Sigmoid colon (tissue), 7 donors: ENCODE measurements around the gene INSIG1. TPM values are rescaled to one million over a fixed set of nuclear protein-coding genes. Genes with fewer than 3 reads are reported as not detected.

Experiments used
- DNase-seq: peaks from one replicate; pipeline ENCODE4 v3.0.0-alpha.2; 2019
- H3K27ac ChIP-seq, 4 donors: fragments of 200-600 bp; sonication (generic); one replicate each; pipeline ENCODE4 v1.5.1; 2016 to 2019; ENCODE audit warnings: mild to moderate bottlenecking in 1 of 4
- H3K27me3 ChIP-seq, 3 donors: fragments of 200-600 bp; sonication (generic); one replicate each; pipeline ENCODE4 v1.5.1; 2019; ENCODE audit warnings: mild to moderate bottlenecking in 1 of 3
- H3K36me3 ChIP-seq, 4 donors: fragments of 200-600 bp; sonication (generic); one replicate each; pipeline ENCODE4 v1.5.1; 2016 to 2019
- H3K4me1 ChIP-seq, 4 donors: fragments of 200-600 bp; sonication (generic); one replicate each; pipeline ENCODE4 v1.5.1; 2017 to 2019
- H3K4me3 ChIP-seq, 4 donors: fragments of 200-600 bp; sonication (generic); one replicate each; pipeline ENCODE4 v1.5.1; 2017 to 2019; ENCODE audit warnings: mild to moderate bottlenecking in 2 of 4, moderate library complexity in 1 of 4
- H3K9me3 ChIP-seq, 4 donors: fragments of 200-600 bp in 3 of 4; sonication (generic) in 3 of 4; one replicate each; pipeline versions ENCODE4 v1.5.1 to v1.6.1; 2013 to 2019
- EP300 ChIP-seq, 4 donors: sonication (generic); formaldehyde crosslinking; IDR thresholded peaks; one replicate each; pipeline ENCODE4 v1.6.1; 2017; ENCODE audit warnings: antibody characterized with exemption in 4 of 4
- POLR2A ChIP-seq, 2 donors: fragments of 450-650 bp; IDR thresholded peaks; one replicate each; pipeline ENCODE4 v1.6.1; 2016; ENCODE audit warnings: antibody characterized with exemption in 2 of 2, mild to moderate bottlenecking in 2 of 2, moderate library complexity in 2 of 2
- POLR2AphosphoS5 ChIP-seq, 4 donors: sonication (generic); formaldehyde crosslinking; IDR thresholded peaks; one replicate each; pipeline ENCODE4 v1.6.1; 2017; ENCODE audit warnings: antibody characterized with exemption in 4 of 4
- WGBS, 2 donors: extraction: QIAGEN DNeasy Blood & Tissue Kit; methylation state at CpG; one replicate each; pipeline ENCODE4 v1.1.7; 2013; 5-methylcytosine and 5-hydroxymethylcytosine counted together
- intact Hi-C: fragments of 100-400 bp; cut with DNase I; formaldehyde crosslinking; loops from one replicate; pipeline ENCODE4 v1.15.1; 2023
- polyA plus RNA-seq, 3 donors: library from polyadenylated mRNA; stranded (reverse); fragments of 200-250 nt; gene quantifications; one replicate each; pipeline ENCODE4 v1.2.3, GENCODE V29; 2013
- total RNA-seq, 4 donors: library from RNA; depleted of rRNA; stranded (reverse); fragments of >200 nt; gene quantifications; one replicate each; pipeline ENCODE4 v1.1.0, GENCODE V29; 2016
- TF ChIP-seq, protein P1 (sequence below), 4 experiments: fragments of 450-650 bp in 3 of 4; fragments of 200-600 bp in 1 of 4; IDR thresholded peaks; one replicate each; pipeline ENCODE4 v1.5.1; 2016 to 2019; ENCODE audit warnings: antibody characterized with exemption in 4 of 4, mild to moderate bottlenecking in 3 of 4, moderate library complexity in 2 of 4
- donor health status: healthy with polysubstance abuse.
- donor health status: Bipolar disorder and iron deficiency.
- donor health status: healthy.

INSIG1 gene
- total and polyA plus RNA-seq, 7 donors, result 22.2 to 102 (median 39.1) TPM

DNA sequence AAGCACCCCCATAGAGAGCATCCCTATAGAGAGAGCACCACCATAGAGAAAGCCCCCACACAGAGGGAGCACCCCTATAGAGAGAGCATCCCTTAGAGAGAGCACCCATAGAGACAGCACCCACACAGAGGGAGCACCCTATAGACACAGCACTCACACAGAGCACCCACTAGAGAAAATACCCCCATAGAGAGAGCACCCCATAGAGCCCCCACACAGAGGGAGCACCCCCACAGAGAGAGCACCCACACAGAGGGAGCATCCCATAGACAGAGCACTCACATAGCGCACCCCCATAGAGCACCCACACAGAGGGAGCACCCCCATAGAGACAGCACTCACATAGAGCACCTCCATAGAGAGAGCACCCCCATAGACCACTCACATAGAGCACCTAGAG is 48.6 kb downstream of the INSIG1 start:
- no peak for DNase-seq
- no peak overlapping the region for H3K27ac ChIP-seq
- H3K9me3 ChIP-seq, result no peaks in the 10 kb centered on the region
- peaks cover 4 to 34% (median 19%) of the 10 kb centered on the region in 3 donors for H3K27me3 ChIP-seq
- 93 to 98% methylated on average over 1 of the region's 1 CpG for WGBS, 2 donors
- no peak overlapping the region for H3K4me3 ChIP-seq
- TF ChIP-seq POLR2AphosphoS5 (IDR thresholded peaks at IDR 0.05) (no peak), EP300 (IDR thresholded peaks at IDR 0.05) (no peak), POLR2A (IDR thresholded peaks at IDR 0.05) (no peak)
- TF ChIP-seq, protein P1, sequence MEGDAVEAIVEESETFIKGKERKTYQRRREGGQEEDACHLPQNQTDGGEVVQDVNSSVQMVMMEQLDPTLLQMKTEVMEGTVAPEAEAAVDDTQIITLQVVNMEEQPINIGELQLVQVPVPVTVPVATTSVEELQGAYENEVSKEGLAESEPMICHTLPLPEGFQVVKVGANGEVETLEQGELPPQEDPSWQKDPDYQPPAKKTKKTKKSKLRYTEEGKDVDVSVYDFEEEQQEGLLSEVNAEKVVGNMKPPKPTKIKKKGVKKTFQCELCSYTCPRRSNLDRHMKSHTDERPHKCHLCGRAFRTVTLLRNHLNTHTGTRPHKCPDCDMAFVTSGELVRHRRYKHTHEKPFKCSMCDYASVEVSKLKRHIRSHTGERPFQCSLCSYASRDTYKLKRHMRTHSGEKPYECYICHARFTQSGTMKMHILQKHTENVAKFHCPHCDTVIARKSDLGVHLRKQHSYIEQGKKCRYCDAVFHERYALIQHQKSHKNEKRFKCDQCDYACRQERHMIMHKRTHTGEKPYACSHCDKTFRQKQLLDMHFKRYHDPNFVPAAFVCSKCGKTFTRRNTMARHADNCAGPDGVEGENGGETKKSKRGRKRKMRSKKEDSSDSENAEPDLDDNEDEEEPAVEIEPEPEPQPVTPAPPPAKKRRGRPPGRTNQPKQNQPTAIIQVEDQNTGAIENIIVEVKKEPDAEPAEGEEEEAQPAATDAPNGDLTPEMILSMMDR (IDR thresholded peaks at IDR 0.05), result no peak
- H3K4me1 ChIP-seq, result peaks cover 0 to 11% (median 10%) of the 10 kb centered on the region in 4 donors
- intact Hi-C loops, result loop anchor here (10.0 kb wide), 1 partner anchor 341 kb away; the partner anchor contains the start of gene PAXIP1
- no peaks in the 10 kb centered on the region for H3K36me3 ChIP-seq

DNA sequence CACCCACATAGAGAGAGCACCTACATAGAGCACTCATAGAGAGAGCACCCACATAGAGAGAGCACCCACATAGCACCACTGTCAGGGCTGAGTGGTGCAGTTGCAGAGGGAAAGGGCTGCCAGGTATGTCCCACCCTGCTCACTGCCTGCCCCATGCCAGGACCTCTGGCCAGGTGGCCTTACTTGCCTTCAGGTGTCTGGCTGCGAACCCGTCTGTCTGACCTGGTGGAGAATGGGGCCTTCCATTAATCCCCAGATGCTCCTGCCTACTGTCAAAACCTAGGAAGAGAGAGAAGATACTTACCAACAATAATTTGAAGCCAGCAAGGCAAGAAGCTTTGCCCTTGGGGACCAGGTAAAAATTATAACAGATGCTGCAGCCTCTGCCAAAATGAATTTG is 51.1 kb downstream of the INSIG1 start:
- no peak for DNase-seq
- Histone ChIP-seq H3K27ac (no peak overlapping the region), H3K4me3 (no peak overlapping the region), H3K36me3 (no peaks in the 10 kb centered on the region), H3K27me3 (peaks cover 4 to 52% (median 29%) of the 10 kb centered on the region in 3 donors), H3K9me3 (no peaks in the 10 kb centered on the region), H3K4me1 (peaks cover 0 to 11% (median 10%) of the 10 kb centered on the region in 4 donors)
- intact Hi-C loops, result loop anchor here (10.0 kb wide), 1 partner anchor 344 kb away; the partner anchor contains the start of gene PAXIP1
- WGBS, 2 donors, result 78 to 91% methylated on average over 2 of the region's 2 CpGs
- TF ChIP-seq, protein P1 (IDR thresholded peaks at IDR 0.05), result no peak
- TF ChIP-seq EP300 (IDR thresholded peaks at IDR 0.05) (no peak), POLR2A (IDR thresholded peaks at IDR 0.05) (no peak), POLR2AphosphoS5 (IDR thresholded peaks at IDR 0.05) (no peak)

DNA sequence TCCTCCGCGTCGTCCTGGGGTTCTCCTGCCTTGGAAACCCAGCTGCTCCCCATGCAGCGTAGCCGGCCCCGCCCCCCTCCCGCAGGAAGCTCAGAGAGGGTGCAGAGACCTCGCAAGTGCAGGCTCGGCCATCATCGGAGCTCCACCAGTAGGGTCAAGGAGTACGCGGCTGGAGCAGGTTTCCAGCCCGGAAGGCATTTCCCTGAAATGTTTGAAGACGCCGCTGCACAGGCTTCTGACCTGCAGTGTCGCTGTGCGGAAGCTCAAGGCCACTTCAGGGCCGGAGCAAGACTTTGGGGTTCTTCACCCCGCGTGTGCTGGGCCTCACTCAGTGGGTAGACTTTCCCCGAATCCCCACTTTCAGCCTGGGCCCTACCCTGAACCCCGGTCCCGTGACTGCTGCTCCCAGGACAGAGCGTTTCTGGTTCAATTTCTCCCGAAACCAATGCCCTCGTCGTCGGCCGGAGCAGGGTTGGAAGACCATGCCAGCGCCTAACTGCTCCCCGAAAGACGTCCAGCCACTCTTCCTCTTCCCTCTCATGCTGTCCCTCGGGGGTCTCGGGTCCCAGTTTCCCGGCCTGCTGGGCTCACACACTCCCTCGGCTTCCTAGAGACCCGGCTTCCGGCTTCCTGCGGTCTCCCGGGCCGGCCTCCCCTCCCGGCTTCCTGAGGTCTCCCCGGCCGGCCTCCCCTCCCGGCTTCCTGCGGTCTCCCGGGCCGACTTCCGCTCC is 52.1 kb downstream of the INSIG1 start:
- no peak for TF ChIP-seq EP300 (IDR thresholded peaks at IDR 0.05)
- TF ChIP-seq POLR2AphosphoS5 (IDR thresholded peaks at IDR 0.05), result no peak
- TF ChIP-seq, protein P1 (IDR thresholded peaks at IDR 0.05), result no peak
- TF ChIP-seq POLR2A (IDR thresholded peaks at IDR 0.05), result no peak
- 59 to 60% methylated on average over 49 of the region's 49 CpGs for WGBS, 2 donors
- H3K9me3 ChIP-seq, result no peaks in the 10 kb centered on the region
- intact Hi-C loops, result loop anchor here (10.0 kb wide), 1 partner anchor 345 kb away; the partner anchor contains the start of gene PAXIP1
- peaks cover 0 to 6% (median 6%) of the 10 kb centered on the region in 4 donors for H3K4me1 ChIP-seq
- H3K4me3 ChIP-seq, result no peak overlapping the region
- H3K27me3 ChIP-seq, result peaks cover 4 to 46% (median 29%) of the 10 kb centered on the region in 3 donors
- no peaks in the 10 kb centered on the region for H3K36me3 ChIP-seq
- no peak for DNase-seq
- no peak overlapping the region for H3K27ac ChIP-seq

DNA sequence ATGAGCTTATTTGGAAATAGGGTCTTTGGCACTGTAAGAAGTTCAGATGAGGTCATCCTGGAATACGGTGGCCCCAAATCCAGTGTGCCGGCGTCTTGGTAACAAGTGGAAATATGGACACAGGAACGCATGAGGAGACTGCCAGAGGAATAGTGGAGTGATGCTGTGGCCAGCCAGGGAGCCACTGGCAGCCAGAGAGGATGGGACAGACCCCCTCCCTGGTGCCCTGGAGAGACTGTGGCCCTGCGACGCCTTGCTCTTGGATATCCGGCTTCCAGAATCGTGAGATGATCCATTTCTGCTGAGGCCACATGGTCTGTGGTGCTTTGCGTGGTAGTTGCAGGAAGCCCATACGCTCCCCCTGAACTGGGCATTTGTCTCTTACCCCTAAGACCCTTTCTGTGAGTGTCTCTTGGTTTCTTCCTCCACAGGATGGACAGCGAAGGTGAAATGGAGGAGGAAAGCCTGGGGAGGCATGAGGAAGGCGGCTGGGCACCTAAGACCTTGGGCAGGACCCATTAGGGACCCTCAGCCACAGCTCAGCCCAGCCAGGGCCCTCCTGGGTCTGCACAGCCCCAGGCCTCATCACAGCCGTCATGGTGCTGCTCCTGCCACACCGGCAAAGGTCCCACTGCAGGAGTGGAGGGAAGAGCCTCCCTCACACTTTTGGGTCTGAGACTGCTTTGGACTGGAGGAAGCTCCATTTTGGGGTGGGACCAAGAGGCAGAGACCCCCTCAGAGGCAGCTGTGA is 53.6 kb downstream of the INSIG1 start:
- no peaks in the 10 kb centered on the region for H3K4me1 ChIP-seq
- TF ChIP-seq, protein P1 (IDR thresholded peaks at IDR 0.05), result no peak
- TF ChIP-seq POLR2AphosphoS5 (IDR thresholded peaks at IDR 0.05) (no peak), EP300 (IDR thresholded peaks at IDR 0.05) (no peak), POLR2A (IDR thresholded peaks at IDR 0.05) (no peak)
- WGBS, 2 donors, result 89 to 90% methylated on average over 14 of the region's 14 CpGs
- H3K36me3 ChIP-seq, result no peaks in the 10 kb centered on the region
- no peaks in the 10 kb centered on the region for H3K9me3 ChIP-seq
- peak; percentile 34 for DNase-seq
- intact Hi-C loops, result no loop called here
- H3K27me3 ChIP-seq, result peaks cover 1 to 46% (median 27%) of the 10 kb centered on the region in 3 donors
- no peak overlapping the region for H3K27ac ChIP-seq
- no peak overlapping the region for H3K4me3 ChIP-seq
